H1 (cell line): Measurements from ENCODE around the gene GRIK4. TPM values are rescaled to one million over a fixed set of nuclear protein-coding genes. Genes with fewer than 3 reads are reported as not detected.

Experiments
- ATF3 ChIP-seq: IDR thresholded peaks from 2 replicates; pipeline ENCODE4 v1.6.1; 2011; ENCODE audit warnings: low read depth, mild to moderate bottlenecking, low read length; ENCODE audit not compliant: insufficient read depth
- CHD2 ChIP-seq: IDR thresholded peaks from 2 replicates; pipeline ENCODE4 v1.6.1; 2012; ENCODE audit warnings: low read length, improper control_type of control experiment
- FOSL1 ChIP-seq: IDR thresholded peaks from 2 replicates; pipeline ENCODE4 v1.6.1; 2011; ENCODE audit warnings: mild to moderate bottlenecking, low read depth, low read length, moderate library complexity; ENCODE audit not compliant: insufficient read depth
- KDM4A ChIP-seq: IDR thresholded peaks from one replicate; pipeline ENCODE4 v1.7.1; 2012; ENCODE audit warnings: low read depth, mild to moderate bottlenecking, moderate library complexity, low read length, inconsistent platforms; ENCODE audit not compliant: severe bottlenecking
- SP4 ChIP-seq: IDR thresholded peaks from 2 replicates; pipeline ENCODE4 v1.6.1; 2012; ENCODE audit warnings: low read length, inconsistent platforms
- TAF1 ChIP-seq: IDR thresholded peaks from 2 replicates; pipeline ENCODE4 v1.6.1; 2011; ENCODE audit warnings: mild to moderate bottlenecking, low read depth, low read length
- polyA plus RNA-seq, 7 experiments: library from polyadenylated mRNA; depleted of rRNA in 3 of 7; stranded (reverse) in 5 of 7; unstranded in 2 of 7; fragments of >200 nt in 5 of 7; fragments of 200-250 nt in 2 of 7; gene quantifications; 1 replicate in 5 of 7; 2 replicates in 1 of 7; 4 replicates in 1 of 7; pipeline versions ENCODE4 v1.2.1 to v1.2.3, GENCODE V29; 2011 to 2013; ENCODE audit warnings: missing spikeins in 2 of 7, mixed read lengths in 2 of 7
- total RNA-seq: library from RNA; stranded (reverse); fragmentation: NEBNext Ultra II Directional; extraction: Animal tissue kit (Norgen Biotek cat#: 25700); gene quantifications from 2 replicates; pipeline ENCODE4 v1.2.1, GENCODE V29; 2021
- TF ChIP-seq, protein P1 (sequence below): IDR thresholded peaks from 2 replicates; pipeline ENCODE4 v1.6.1; 2012; ENCODE audit warnings: inconsistent platforms

Gene GRIK4
- total and polyA plus RNA-seq, 2 of the 8 experiments (the other 6 are each of a cell fraction or from before 2014, with no cell fraction given): 1.2 to 2.9 TPM

DNA sequence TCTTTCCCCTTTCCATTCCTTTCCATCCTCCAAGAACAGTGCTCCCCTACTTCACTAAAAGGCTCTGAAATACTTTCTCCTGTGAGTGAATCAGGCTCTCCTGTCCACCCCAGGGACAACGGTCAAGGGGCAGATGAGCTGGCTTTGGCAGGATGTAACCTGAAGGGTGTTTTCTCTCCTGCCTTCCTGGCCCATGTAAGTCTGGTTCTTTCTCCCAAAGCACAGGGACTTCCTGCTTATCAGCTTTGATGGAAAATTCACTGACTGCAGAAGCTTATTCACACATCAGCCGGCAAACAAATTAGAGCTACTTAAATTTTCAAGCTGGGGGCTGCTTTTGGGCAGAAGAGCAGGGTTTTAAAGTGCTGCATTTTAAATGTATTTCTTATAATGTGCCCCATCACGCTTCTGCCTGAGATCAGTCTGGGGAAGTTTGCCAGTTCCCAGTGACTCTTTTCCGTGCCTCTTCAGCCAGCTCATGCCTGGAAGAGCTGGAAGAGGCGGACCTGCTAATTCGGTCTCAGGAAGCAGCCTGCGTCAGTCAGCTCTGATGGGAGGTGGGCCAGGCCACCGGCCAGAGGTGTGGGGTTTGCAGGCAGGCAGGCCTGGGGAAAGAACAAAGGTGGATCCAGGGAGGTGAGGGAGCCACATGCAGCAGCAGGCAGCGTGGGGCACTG, 372.0 kb downstream of the GRIK4 start (continued):
- TF ChIP-seq CHD2 (no peak), TAF1 (no peak), ATF3 (no peak), FOSL1 (no peak), KDM4A (no peak), SP4 (no peak)
- TF ChIP-seq, protein P1, sequence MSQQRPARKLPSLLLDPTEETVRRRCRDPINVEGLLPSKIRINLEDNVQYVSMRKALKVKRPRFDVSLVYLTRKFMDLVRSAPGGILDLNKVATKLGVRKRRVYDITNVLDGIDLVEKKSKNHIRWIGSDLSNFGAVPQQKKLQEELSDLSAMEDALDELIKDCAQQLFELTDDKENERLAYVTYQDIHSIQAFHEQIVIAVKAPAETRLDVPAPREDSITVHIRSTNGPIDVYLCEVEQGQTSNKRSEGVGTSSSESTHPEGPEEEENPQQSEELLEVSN: no peak
